ENCODE data around the gene NASP. TPM values are rescaled to one million over a fixed set of nuclear protein-coding genes. Genes with fewer than 3 reads are reported as not detected.
A peak's percentile ranks its signal among the peaks of the same experiment; 100 is the strongest.
"Not testable (repeated sequence)": the region's sequence is repeated elsewhere in the genome, so short reads cannot be mapped to it uniquely, and the experiment has no call there.

Gene NASP
- total RNA-seq, 1 experiment from 2014 or later, result 201 TPM

DNA sequence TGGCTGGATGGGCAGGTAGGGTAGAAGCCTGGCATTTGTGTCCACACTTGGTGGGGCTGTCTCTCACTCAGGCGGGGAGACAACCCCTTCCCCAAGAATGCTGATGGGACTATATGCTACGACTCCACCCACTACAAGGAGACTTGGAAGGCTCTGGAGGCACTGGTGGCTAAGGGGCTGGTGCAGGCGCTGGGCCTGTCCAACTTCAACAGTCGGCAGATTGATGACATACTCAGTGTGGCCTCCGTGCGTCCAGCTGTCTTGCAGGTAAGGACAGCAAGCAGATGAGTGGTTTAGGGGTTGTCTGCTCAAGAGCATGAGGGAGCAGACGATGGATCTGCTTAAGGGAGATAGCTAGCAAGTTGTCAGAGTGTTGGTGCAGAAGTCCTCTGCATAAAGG, 15.9 kb upstream of the NASP start:
- in situ Hi-C loops (cut with HindIII; ENCODE audit: low sequenced_read_pairs), result no loop called here
- no peak for DNase-seq (ENCODE audit: low spot score)

DNA sequence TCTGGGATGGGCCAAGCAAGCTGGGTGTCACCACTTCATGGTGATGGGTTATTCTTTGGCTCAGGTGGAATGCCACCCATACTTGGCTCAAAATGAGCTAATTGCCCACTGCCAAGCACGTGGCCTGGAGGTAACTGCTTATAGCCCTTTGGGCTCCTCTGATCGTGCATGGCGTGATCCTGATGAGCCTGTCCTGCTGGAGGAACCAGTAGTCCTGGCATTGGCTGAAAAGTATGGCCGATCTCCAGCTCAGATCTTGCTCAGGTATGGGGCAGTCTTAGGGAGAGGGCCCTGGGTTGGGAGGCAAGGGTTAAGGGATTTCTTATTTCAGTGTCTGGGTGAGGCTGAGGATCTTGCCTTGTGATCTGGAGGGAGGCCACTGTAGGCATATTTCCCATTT, 15.4 kb upstream of the NASP start:
- DNase-seq (ENCODE audit: low spot score), result no peak
- in situ Hi-C loops (cut with HindIII; ENCODE audit: low sequenced_read_pairs), result no loop called here

DNA sequence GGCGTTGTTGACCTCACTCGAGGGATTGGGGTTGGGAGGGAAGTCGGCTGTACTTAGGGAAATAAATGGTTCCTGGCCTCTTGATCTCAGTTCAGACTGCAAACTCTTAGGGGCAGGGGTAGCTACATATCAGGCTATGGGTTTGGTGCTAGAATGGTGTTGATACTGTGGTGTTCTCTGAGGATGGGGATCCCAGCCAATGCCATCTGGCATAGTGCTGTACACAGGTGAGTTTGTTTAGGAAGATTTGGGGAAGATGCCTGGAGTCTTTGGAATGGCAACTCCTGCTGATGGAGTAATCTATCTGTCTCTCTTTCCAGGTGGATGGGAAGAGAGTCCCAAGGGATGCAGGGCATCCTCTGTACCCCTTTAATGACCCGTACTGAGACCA, 14.3 kb upstream of the NASP start:
- in situ Hi-C loops (cut with HindIII; ENCODE audit: low sequenced_read_pairs), result no loop called here

DNA sequence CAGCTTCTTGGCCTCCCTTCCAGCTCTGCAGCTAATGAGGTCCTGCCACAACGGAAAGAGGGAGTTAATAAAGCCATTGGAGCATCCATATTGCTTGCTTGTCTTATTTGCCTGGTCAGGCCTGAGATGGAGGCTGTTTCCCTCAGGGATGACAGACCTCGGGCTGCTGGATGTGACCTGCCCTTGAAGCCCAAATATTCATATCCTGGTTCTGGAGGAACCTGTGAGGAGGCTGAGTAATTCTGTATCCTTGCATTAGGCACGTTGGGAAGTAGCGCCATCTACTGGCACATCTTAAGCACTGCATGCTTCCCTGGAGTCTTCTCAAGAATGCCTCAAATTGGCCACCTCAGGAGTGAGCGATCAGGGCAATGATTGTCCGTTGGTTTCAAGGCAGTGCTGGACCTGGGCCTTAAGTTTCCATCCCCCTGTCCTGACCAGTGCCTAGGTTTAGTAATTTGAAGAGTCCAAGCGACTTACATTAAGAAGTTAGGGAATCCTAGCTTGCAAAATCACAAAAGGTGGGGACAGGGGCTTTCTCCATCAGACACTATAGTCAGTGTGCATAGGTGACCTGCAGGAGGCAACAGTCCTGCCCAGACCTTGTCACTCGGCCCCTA, 13.8 kb upstream of the NASP start:
- peak; percentile 89 for DNase-seq (ENCODE audit: low spot score)
- in situ Hi-C loops (cut with HindIII; ENCODE audit: low sequenced_read_pairs), result no loop called here

More for the DNA sequence above, 14.3 kb upstream of the NASP start:
- peak; percentile 63 for DNase-seq (ENCODE audit: low spot score)

DNA sequence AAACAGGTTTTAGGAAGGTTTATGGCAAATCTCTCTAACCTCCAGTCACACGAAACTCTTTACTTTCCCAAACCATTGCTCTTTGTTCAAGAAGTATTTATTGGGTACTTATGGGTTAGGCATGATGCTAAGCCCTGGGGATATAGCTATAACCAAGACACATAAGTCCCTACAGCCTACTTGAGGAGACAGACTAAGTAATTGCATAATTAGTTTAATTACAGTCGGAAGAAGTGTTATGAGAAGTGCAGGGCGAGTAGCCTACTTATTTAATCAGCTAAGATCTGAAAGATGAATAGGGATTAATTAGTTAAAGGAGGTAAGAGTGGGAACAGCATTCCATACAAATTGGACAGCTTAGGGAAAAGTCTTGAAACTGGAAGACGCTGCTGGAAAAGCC, 13.2 kb upstream of the NASP start:
- no peak for DNase-seq (ENCODE audit: low spot score)
- in situ Hi-C loops (cut with HindIII; ENCODE audit: low sequenced_read_pairs), result no loop called here

DNA sequence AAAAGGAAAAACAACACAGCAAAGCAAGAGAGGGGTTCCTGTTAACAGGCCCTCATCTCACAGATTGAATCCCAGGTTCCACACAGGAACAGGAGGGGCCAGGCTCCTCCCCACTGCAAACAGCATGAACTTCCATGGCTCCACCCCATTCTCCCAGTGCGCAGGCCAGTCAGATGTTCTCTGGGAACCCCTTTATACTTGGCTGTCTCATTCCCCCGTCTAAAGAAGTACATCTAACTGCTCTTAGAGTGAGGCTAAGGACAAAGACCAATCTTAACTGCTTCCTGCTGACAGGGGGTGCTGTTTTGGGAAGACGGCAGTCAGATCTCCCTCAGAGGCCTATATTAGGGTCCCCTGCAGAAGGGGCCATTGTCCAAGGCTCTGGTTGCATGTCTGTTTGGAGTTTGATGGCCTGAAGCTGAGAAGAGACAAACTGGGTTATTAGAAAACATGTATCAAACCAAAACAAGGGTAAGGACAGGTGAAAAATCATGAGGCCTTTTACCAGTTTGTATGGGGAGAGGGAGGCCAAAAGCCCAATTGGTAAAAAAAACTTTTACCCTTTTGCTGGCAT, 10.5 kb upstream of the NASP start:
- no peak for DNase-seq (ENCODE audit: low spot score)
- in situ Hi-C loops (cut with HindIII; ENCODE audit: low sequenced_read_pairs), result no loop called here

DNA sequence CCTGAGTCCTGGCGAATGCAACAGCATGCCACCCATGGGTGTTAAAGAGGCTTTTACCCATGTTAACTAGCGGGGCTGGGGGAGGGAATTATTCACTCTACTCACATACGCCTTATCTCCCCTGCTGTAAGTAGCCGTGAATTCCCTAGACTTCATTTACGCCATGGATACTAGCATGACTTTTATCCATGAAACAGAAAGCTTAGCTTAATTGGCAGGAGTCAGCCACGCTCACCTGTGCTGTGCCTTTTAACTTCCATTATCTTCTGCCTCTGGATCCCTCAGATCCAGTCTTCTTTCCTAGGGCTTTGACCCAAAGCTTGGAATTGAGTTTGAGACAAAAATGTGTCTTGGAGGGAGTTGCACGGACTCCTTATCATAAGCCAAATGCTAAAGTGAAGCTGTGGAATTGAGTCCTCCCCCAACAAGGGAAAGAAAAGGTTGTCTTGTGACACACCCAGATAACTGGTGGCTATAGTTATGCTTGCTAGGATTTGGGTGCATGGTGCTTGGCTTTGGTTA, 9.7 kb upstream of the NASP start:
- in situ Hi-C loops (cut with HindIII; ENCODE audit: low sequenced_read_pairs), result no loop called here
- DNase-seq (ENCODE audit: low spot score), result no peak

DNA sequence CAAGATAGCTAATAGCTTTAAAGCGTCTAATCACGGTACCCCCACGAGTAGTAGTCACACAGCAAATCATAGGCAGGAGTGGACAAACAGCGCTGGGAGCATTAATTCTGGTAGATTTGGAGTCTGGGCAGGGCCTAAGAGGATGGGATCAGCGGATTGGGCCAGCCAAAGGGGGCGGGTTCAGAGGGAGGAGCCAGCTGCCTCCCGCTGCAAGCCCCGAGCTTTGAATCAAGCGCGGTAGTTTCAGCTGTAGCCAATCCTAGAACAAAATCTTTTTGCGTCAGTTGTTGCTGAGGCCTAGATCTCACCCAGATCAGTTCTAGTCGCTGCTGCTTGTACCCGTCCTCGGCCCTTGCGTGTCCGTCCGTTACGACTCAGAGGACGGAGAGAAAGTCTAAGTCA, 576 bp upstream of the NASP start:
- in situ Hi-C loops (cut with HindIII; ENCODE audit: low sequenced_read_pairs), result no loop called here
- DNase-seq (ENCODE audit: low spot score), result peak; percentile 99

DNA sequence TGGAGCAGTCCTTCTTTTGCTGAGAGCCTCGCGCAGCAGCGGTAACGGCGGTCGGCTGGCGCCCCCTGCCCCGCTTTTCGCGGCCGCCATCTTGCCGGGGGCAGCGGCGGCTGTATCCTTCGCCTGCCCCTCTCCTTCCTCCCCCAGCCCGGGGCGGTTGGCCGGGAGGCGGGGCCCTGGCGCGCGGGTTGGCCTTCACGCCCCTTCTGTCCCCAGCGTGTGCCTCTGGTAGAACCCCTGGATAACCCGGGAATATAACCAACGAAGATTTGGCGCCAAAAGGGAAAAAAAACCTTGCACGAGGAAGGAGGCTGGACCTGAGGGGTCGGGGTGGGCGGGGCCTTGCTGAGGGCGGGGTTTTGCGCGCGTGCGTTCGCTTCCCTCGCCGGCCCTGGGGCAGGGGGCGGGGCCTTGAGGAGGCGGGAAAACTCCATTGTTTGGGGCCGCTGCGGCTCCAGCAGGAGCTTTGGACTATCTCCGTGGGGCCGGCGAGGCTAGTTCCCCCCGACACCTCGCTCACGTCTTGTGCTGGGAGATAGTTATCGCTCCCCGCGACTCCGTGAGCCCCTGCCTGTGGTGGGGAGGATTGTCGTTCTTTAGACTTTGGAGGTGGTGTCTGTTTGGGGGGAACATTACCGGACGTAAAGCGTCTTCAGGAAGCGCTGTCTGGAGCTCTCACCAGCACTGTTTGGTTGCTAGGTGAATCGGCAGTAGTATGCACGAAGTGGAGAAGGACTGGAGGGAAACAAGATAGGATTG, 689 bp downstream of the NASP start:
- DNase-seq (ENCODE audit: low spot score), result peak; percentile 84
- in situ Hi-C loops (cut with HindIII; ENCODE audit: low sequenced_read_pairs), result no loop called here

DNA sequence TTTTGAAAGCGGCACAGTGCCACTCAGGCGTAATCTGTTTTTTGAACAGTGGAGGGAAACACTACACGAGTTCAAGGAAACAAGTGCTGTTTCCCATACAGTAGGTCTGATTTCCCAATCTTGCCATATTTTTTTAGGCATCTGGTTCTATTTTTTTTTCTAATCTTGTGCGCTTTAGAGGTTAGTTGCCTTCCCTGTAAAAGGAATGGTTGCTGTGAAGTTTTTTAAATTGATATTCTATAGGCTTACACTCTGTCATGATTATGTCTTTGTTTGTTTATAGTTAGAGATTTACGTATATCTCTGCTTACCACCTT, 1.2 kb downstream of the NASP start:
- DNase-seq (ENCODE audit: low spot score), result no peak
- in situ Hi-C loops (cut with HindIII; ENCODE audit: low sequenced_read_pairs), result no loop called here

DNA sequence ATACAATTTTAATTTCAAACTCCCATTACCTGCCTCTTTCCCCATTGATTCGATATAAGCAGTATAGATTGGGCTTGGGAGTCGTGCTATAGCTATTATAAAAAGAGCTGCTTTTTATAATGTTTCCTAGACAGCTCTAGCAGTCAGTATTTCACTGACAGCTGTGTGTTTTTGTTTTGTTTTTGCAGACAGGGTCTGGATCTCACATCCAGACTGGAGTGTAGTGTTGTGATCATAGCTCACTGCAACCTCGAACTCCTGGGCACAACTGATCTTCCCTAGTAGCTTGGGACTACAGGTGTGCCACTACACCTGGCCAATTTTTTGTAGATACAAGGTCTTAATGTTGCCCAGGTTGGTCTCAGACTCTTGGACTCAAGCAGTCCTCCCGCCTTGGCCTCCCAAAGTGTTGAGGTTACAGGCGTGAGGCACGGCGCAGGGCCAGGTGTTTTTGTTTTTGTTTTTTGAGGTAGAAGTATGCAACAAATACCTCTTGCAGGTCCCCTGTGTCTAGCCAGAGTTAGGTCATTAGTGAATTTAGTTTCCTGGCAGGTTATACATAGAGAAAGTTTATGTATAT, 1.7 kb downstream of the NASP start:
- no peak for DNase-seq (ENCODE audit: low spot score)

DNA sequence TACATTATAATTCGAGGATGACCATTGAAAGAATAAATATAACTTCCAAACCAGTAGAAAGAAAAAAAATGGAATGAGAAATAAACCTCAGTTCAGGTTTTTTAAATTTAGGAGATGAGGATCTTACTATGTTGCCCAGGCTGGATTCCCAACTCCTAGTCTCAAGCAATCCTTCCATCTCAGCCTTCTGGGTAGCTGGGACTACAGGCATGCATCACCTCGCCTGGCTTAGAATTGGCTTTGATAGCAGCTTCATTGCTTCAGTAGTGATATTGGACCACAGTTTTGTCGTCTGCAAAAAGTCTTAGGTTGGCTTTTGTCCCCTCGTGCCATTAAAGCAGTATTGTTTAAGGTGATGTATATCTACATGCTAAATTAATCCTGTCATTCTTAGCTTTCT, 2.9 kb downstream of the NASP start:
- no peak for DNase-seq (ENCODE audit: low spot score)
- in situ Hi-C loops (cut with HindIII; ENCODE audit: low sequenced_read_pairs), result no loop called here

More for the DNA sequence above, 1.7 kb downstream of the NASP start:
- in situ Hi-C loops (cut with HindIII; ENCODE audit: low sequenced_read_pairs), result no loop called here

DNA sequence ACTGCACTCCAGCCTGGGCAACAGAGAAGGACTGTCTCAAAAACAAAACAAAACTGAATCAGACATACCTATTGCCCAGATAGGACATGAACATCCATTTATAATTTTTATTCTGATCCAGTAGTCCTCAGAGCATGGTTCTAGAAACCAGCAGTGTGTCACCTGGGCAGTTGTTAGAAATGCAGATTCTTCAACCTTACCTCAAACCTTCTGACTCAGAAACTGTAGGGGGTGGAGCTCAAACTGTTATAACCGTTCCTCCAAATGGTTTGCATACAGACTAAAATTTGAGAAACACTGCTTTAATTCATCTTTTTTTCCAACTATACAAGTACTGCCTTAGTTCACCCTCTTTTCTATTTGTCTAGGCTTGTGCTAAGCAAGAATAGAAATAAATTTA, 6.0 kb downstream of the NASP start:
- peak; percentile 15 for DNase-seq (ENCODE audit: low spot score)
- in situ Hi-C loops (cut with HindIII; ENCODE audit: low sequenced_read_pairs), result no loop called here

DNA sequence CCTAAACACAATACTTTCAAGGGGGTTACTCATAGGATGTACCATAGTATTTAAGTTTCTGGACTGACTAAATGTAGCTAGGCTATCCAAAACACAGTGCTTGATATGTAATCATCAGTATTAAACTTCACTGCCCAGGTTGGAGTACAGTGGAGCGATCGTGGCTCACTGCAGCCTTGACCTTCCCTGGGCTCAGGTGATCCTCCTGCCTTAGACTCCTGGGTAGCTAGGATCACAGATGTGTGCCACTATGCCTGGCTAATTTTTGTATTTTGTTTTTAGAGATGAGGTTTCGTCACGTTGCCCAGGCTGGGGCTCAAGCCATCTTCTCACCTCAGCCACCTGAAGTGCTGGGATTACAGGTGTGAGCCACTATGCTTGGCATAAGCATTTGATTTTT, 10.6 kb downstream of the NASP start:
- DNase-seq (ENCODE audit: low spot score), result no peak
- in situ Hi-C loops (cut with HindIII; ENCODE audit: low sequenced_read_pairs), result no loop called here

DNA sequence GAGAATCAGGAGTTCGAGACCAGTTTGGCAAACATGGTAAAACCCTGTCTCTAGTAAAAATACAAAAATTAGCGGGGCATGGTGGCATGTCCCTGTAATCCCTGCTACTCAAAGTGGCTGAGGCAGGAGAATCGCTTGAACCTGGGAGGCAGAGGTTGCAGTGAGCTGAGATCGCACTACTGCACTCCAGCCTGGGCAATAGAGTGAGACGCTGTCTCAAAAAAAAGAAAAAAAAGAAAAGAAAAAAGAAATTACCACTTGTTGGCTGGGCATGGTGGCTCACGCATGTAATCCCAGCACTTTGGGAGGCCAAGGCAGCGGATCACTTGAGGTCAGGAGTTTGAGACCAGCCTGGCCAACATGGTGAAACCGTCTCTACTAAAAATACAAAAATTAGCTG, 12.9 kb downstream of the NASP start:
- in situ Hi-C loops (cut with HindIII; ENCODE audit: low sequenced_read_pairs); DNase-seq (ENCODE audit: low spot score): not testable (repeated sequence)

DNA sequence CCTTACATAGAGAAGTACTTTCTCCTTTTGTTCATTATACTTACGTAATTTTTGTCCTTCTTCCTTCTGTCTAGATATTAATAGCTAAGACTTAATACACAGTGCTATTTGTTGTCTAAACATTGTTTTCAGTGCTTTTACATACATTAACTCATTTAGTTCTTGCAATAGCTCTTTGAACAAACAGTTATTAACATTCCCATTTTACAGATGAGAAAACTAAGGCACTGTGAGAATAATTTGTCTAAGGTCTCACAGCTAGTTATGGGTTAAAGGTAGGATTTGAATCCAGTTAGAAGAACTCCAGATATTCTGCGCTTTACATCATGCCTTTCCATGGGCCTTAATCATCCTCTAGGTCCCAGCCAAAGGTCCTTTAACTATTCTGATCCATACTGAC, 20.4 kb downstream of the NASP start:
- DNase-seq (ENCODE audit: low spot score), result no peak
- in situ Hi-C loops (cut with HindIII; ENCODE audit: low sequenced_read_pairs), result no loop called here

DNA sequence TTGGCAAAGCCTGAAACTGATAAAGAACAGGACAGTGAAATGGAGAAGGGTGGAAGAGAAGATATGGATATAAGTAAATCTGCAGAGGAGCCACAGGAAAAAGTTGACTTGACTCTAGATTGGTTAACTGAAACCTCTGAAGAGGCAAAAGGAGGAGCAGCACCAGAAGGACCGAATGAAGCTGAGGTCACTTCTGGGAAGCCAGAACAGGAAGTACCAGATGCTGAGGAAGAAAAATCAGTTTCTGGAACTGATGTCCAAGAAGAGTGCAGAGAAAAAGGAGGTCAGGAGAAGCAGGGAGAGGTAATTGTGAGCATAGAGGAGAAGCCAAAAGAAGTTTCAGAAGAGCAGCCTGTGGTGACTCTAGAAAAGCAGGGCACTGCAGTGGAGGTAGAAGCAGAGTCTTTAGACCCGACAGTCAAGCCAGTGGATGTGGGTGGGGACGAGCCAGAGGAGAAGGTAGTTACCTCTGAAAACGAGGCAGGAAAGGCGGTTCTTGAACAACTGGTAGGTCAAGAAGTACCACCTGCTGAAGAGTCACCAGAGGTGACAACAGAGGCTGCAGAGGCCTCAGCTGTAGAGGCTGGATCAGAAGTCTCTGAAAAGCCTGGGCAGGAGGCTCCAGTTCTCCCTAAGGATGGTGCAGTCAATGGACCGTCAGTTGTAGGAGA, 23.7 kb downstream of the NASP start:
- in situ Hi-C loops (cut with HindIII; ENCODE audit: low sequenced_read_pairs), result no loop called here
- DNase-seq (ENCODE audit: low spot score), result no peak

DNA sequence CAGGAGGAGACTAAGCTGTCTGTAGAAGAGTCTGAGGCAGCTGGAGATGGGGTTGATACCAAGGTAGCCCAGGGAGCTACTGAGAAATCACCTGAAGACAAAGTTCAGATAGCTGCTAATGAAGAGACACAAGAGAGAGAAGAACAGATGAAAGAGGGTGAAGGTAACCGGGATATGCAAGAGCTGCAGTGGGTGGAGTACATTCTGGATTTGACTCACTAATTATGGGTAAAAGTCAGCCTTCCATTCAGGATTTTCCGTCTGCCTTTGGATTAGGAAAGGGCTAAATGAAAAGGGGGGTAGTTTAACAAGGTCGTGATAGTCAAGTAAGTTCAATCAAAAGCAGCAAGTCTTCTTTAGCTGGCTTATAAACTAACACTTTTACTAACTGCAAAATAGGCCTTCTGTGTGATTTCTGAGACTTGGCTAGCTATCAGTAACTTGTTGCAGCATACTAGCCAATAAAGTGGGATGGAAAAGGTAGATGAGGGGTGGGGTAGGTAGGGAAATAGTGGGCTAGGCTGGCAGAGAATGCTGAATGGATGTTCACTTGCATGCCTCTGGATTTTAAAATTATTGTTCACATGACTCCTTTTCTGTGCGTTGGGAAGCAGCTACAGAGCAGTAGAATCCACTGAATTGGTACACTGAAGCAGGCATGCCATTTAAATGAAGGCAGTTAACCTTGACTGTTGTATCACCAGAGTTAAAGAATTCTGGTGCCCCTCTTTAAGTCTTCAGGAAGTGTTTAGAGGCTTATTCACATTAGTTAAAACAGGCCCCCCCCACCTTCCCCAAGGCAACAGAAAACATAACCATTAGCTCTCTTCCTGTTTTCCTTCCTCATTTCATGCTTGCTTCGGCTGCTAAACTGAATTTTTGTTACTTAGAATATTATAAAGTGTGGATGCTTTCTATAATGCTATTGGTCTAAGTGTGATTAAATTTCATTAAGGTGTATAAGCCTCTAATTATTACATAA, 24.6 kb downstream of the NASP start:
- DNase-seq (ENCODE audit: low spot score), result no peak
- in situ Hi-C loops (cut with HindIII; ENCODE audit: low sequenced_read_pairs), result no loop called here
